Smooth muscle cell (in vitro differentiated cells): Measurements from ENCODE around the gene TCL1B. TPM values are rescaled to one million over a fixed set of nuclear protein-coding genes. Genes with fewer than 3 reads are reported as not detected.

Experiments
- DNase-seq: peaks from one replicate; lab custom pipeline; 2025; ENCODE audit not compliant: unreplicated experiment; lab: John Stamatoyannopoulos, UW
- H2AFZ ChIP-seq: fragments of 200-600 bp; sonication (generic); 2 replicates; pipeline ENCODE4 v1.6.0; 2016; ENCODE audit warnings: antibody characterized with exemption, low read depth, mild to moderate bottlenecking
- H3F3A ChIP-seq: fragments of 200-600 bp; sonication (generic); 2 replicates; pipeline ENCODE4 v1.6.0; 2017; ENCODE audit warnings: antibody characterized with exemption, low read depth
- H3K27ac ChIP-seq: fragments of 200-600 bp; sonication (generic); 2 replicates; pipeline ENCODE4 v1.5.1; 2016; ENCODE audit warnings: low read depth, mild to moderate bottlenecking
- H3K27me3 ChIP-seq: fragments of 200-600 bp; sonication (generic); 2 replicates; pipeline ENCODE4 v1.6.1; 2016; ENCODE audit warnings: low read depth, mild to moderate bottlenecking
- H3K36me3 ChIP-seq: fragments of 200-600 bp; sonication (generic); 2 replicates; pipeline ENCODE4 v1.5.1; 2016; ENCODE audit warnings: low read depth
- H3K4me1 ChIP-seq: fragments of 200-600 bp; sonication (generic); 2 replicates; pipeline ENCODE4 v1.5.1; 2016; ENCODE audit warnings: low read depth
- H3K4me2 ChIP-seq: fragments of 200-600 bp; sonication (generic); 2 replicates; pipeline ENCODE4 v1.6.0; 2016; ENCODE audit warnings: mild to moderate bottlenecking
- H3K4me3 ChIP-seq: fragments of 200-600 bp; sonication (generic); 2 replicates; pipeline ENCODE4 v1.5.1; 2016; ENCODE audit warnings: mild to moderate bottlenecking
- H3K79me2 ChIP-seq: fragments of 200-600 bp; sonication (generic); 2 replicates; pipeline ENCODE4 v1.6.0; 2016; ENCODE audit warnings: low read depth, mild to moderate bottlenecking
- H3K9ac ChIP-seq: fragments of 200-600 bp; sonication (generic); 2 replicates; pipeline ENCODE4 v1.6.0; 2016; ENCODE audit warnings: low read depth
- H3K9me3 ChIP-seq: fragments of 200-600 bp; sonication (generic); replicated peaks from 2 replicates; pipeline ENCODE4 v1.5.1; 2016; ENCODE audit warnings: low read depth
- H4K20me1 ChIP-seq: fragments of 200-600 bp; sonication (generic); 2 replicates; pipeline ENCODE4 v1.6.0; 2016; ENCODE audit warnings: low read depth
- CTCF ChIP-seq: fragments of 200-600 bp; sonication (generic); IDR thresholded peaks from 2 replicates; pipeline ENCODE4 v1.5.1; 2017; ENCODE audit warnings: borderline replicate concordance, mild to moderate bottlenecking, antibody characterized with exemption; ENCODE audit not compliant: insufficient read depth, poor library complexity, severe bottlenecking
- WGBS: methylation state at CpG from one replicate; pipeline ENCODE4 v1.1.7; 2016; ENCODE audit warnings: low lambda C conversion rate; 5-methylcytosine and 5-hydroxymethylcytosine counted together
- polyA plus RNA-seq: library from polyadenylated mRNA; unstranded; fragments of >200 nt; fragmentation: Nextera tagmentation; extraction: Ambion mirVana; gene quantifications from 2 replicates; pipeline ENCODE4 v1.2.1, GENCODE V29; 2016
- small RNA-seq: library from RNA; depleted of rRNA; stranded (forward); fragments of <200 nt; gene quantifications from one replicate; pipeline ENCODE3, GENCODE V24; 2014
- total RNA-seq: library from RNA; depleted of rRNA; stranded (reverse); fragments of >200 nt; gene quantifications from 2 replicates; pipeline ENCODE4 v1.2.3, GENCODE V29; 2014

TCL1B gene
- total and polyA plus RNA-seq, 2 experiments from 2014 or later = not detected

DNA sequence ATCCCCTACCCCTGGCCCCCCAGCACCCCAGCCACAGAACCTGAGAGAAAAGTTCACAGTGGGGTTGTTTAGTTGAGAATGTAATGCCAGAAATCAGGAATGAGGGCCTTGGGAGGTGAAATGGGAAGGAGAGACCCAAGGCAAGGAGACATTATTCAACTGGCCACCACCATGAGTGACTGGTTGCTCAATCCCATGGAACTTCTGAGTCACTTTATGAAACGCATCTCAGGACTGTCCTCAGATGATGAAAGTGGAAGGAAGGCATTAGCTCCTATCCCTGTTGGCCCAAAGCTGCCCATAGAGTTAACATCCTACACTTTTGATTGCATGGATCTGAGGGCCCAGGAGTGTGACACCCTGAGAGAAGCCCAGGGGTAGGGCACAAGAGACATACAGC is 53.1 kb downstream of the TCL1B start:
- H3K27me3 ChIP-seq = no peaks in the 10 kb centered on the region
- no peaks in the 10 kb centered on the region for H3K4me1 ChIP-seq
- whole genome bisulfite sequencing = 73% methylated on average over 1 of the region's 1 CpG
- H2AFZ ChIP-seq = no peak overlapping the region
- H3K79me2 ChIP-seq = no peaks in the 10 kb centered on the region
- no peaks in the 10 kb centered on the region for H4K20me1 ChIP-seq
- TF ChIP-seq CTCF = no peak
- H3K27ac ChIP-seq = no peak overlapping the region
- H3F3A ChIP-seq = no peaks in the 10 kb centered on the region
- no peak for DNase-seq
- H3K9ac ChIP-seq = no peak overlapping the region
- no peak overlapping the region for H3K4me3 ChIP-seq
- H3K9me3 ChIP-seq = no peaks in the 10 kb centered on the region
- H3K36me3 ChIP-seq = no peaks in the 10 kb centered on the region
- H3K4me2 ChIP-seq = no peak overlapping the region

DNA sequence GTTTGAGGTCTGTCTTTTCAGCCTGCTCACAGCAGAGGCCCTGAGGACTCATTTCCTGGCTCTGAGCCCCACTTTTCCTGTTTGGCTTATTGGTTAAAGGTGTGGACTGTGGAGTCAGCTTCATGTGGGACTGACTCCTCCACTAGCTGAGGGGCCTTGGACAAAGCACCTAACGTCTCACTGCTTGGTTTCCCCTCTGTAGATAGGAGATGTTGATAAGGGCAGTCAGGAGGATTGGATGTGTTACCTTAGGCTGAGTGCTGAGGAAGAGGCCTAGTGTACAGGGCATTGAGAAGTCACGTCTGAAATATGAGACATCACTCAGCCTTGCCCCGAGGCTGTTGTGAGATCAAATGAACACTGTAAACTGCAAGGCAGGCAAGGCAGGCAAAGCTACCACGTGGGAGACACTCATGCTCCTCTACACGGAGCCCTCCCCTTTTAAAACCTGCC is 54.8 kb downstream of the TCL1B start:
- H3K4me3 ChIP-seq = no peak overlapping the region
- no peak overlapping the region for H3K27ac ChIP-seq
- no peaks in the 10 kb centered on the region for H3K79me2 ChIP-seq
- H3K27me3 ChIP-seq = no peaks in the 10 kb centered on the region
- no peak for DNase-seq
- no peak overlapping the region for H2AFZ ChIP-seq
- no peaks in the 10 kb centered on the region for H3K9me3 ChIP-seq
- H3K4me1 ChIP-seq = no peaks in the 10 kb centered on the region
- no peaks in the 10 kb centered on the region for H3F3A ChIP-seq
- H4K20me1 ChIP-seq = no peaks in the 10 kb centered on the region
- H3K4me2 ChIP-seq = no peak overlapping the region
- WGBS = 68% methylated on average over 3 of the region's 5 CpGs
- TF ChIP-seq CTCF = no peak
- H3K36me3 ChIP-seq = no peaks in the 10 kb centered on the region
- H3K9ac ChIP-seq = no peak overlapping the region

GRCh38 chr14:95741781-95742180 is 55.6 kb downstream of the TCL1B start:
- H3K9ac ChIP-seq = no peak overlapping the region
- H2AFZ ChIP-seq = no peak overlapping the region
- no peak overlapping the region for H3K27ac ChIP-seq
- H3K4me3 ChIP-seq = no peak overlapping the region
- no peaks in the 10 kb centered on the region for H3K27me3 ChIP-seq
- TF ChIP-seq CTCF = no peak
- no peaks in the 10 kb centered on the region for H3K9me3 ChIP-seq
- whole genome bisulfite sequencing = 83% methylated on average over 4 of the region's 4 CpGs
- H3K36me3 ChIP-seq = no peaks in the 10 kb centered on the region
- no peaks in the 10 kb centered on the region for H3K79me2 ChIP-seq
- no peak for DNase-seq
- H3F3A ChIP-seq = no peaks in the 10 kb centered on the region
- no peaks in the 10 kb centered on the region for H4K20me1 ChIP-seq
- no peaks in the 10 kb centered on the region for H3K4me1 ChIP-seq
- H3K4me2 ChIP-seq = no peak overlapping the region

Small RNA genes lying within 50 kb of the gene (small RNA-seq; reads per million reads assigned to genes)
- not detected for gene RF02193

Other genes starting within 250 kb of the TCL1B start
- 4.0 and 4.2 TPM in 2 replicates for gene SYNE3, start 169.8 kb upstream of the TCL1B start, total RNA-seq
- gene SYNE3, start 169.8 kb upstream of the TCL1B start, polyA plus RNA-seq = 2.7 and 4.1 TPM in 2 replicates
- 42.4 and 53.5 TPM in 2 replicates for gene GLRX5, start 151.4 kb upstream of the TCL1B start, total RNA-seq
- 79.8 and 84.3 TPM in 2 replicates for gene GLRX5, start 151.4 kb upstream of the TCL1B start, polyA plus RNA-seq
- gene TCL1A, start 27.7 kb downstream of the TCL1B start, total RNA-seq = not detected in 2 replicates
- gene TCL1A, start 27.7 kb downstream of the TCL1B start, polyA plus RNA-seq = not detected in 2 replicates
- not detected in 2 replicates for gene TUNAR, start 190.4 kb downstream of the TCL1B start, total RNA-seq
- gene TUNAR, start 190.4 kb downstream of the TCL1B start, polyA plus RNA-seq = not detected in 2 replicates